Stomach smooth muscle (tissue), 2 donors: Measurements from ENCODE around the gene ACKR2.

Experiments used
- H3K27ac ChIP-seq: one replicate; pipeline ENCODE4 v1.7.0; 2013; ENCODE audit warnings: mild to moderate bottlenecking, low read length, inconsistent platforms
- H3K27me3 ChIP-seq, 2 donors: one replicate each; pipeline ENCODE4 v1.7.0; 2013; ENCODE audit warnings: low read length in 2 of 2; ENCODE audit not compliant: insufficient read depth in 2 of 2, control insufficient read depth in 1 of 2
- H3K36me3 ChIP-seq, 2 donors: one replicate each; pipeline ENCODE4 v1.7.0; 2013; ENCODE audit warnings: low read length in 2 of 2; ENCODE audit not compliant: control insufficient read depth in 2 of 2, insufficient read depth in 2 of 2
- H3K4me1 ChIP-seq: one replicate; pipeline ENCODE4 v1.7.0; 2013; ENCODE audit warnings: low read length; ENCODE audit not compliant: control insufficient read depth, insufficient read depth
- H3K4me3 ChIP-seq, 2 donors: one replicate each; pipeline ENCODE4 v1.7.0; 2013; ENCODE audit warnings: low read length in 2 of 2
- H3K9ac ChIP-seq, 2 donors: one replicate each; pipeline ENCODE4 v1.7.0; 2013; ENCODE audit warnings: low read length in 2 of 2, mild to moderate bottlenecking in 1 of 2
- H3K9me3 ChIP-seq, 2 donors: one replicate each; pipeline ENCODE4 v1.7.0; 2013; ENCODE audit warnings: low read length in 2 of 2; ENCODE audit not compliant: control insufficient read depth in 2 of 2
- donor health status: healthy.
- donor health status: Pancreatic carcinoma.

The ACKR2 gene

GRCh38 chr3:42864321-42864950, 55.2 kb downstream of the ACKR2 start:
- Histone ChIP-seq H3K9ac (no peak overlapping the region), H3K27me3 (no peaks in the 10 kb centered on the region), H3K36me3 (no peaks in the 10 kb centered on the region), H3K27ac (no peak overlapping the region), H3K4me1 (no peaks in the 10 kb centered on the region), H3K4me3 (no peak overlapping the region), H3K9me3 (no peaks in the 10 kb centered on the region)

- H3K4me3 ChIP-seq = no peak overlapping the region
- no peaks in the 10 kb centered on the region for H3K27me3 ChIP-seq
- H3K9ac ChIP-seq = no peak overlapping the region
- H3K9me3 ChIP-seq = no peaks in the 10 kb centered on the region
- no peaks in the 10 kb centered on the region for H3K36me3 ChIP-seq
- no peaks in the 10 kb centered on the region for H3K4me1 ChIP-seq
- no peak overlapping the region for H3K27ac ChIP-seq
Measured at GRCh38 chr3:42865256-42865655, 56.0 kb downstream of the ACKR2 start.

GRCh38 chr3:42867138-42867537, 57.9 kb downstream of the ACKR2 start:
- Histone ChIP-seq H3K36me3 (no peaks in the 10 kb centered on the region), H3K27me3 (no peaks in the 10 kb centered on the region), H3K4me3 (no peak overlapping the region), H3K9me3 (no peaks in the 10 kb centered on the region), H3K9ac (no peak overlapping the region), H3K4me1 (no peaks in the 10 kb centered on the region), H3K27ac (no peak overlapping the region)

GRCh38 chr3:42868841-42869240, 59.6 kb downstream of the ACKR2 start:
- Histone ChIP-seq H3K36me3 (no peaks in the 10 kb centered on the region), H3K27me3 (no peaks in the 10 kb centered on the region), H3K4me3 (no peak overlapping the region), H3K9me3 (no peaks in the 10 kb centered on the region), H3K9ac (no peak overlapping the region), H3K4me1 (no peaks in the 10 kb centered on the region), H3K27ac (no peak overlapping the region)

- Histone ChIP-seq H3K9ac (no peak overlapping the region), H3K4me3 (no peak overlapping the region), H3K36me3 (no peaks in the 10 kb centered on the region), H3K9me3 (no peaks in the 10 kb centered on the region), H3K27ac (no peak overlapping the region), H3K4me1 (no peaks in the 10 kb centered on the region), H3K27me3 (no peaks in the 10 kb centered on the region)
Measured at GRCh38 chr3:42871592-42872196, 62.4 kb downstream of the ACKR2 start.

- no peaks in the 10 kb centered on the region for H3K27me3 ChIP-seq
- no peak overlapping the region for H3K27ac ChIP-seq
- H3K4me1 ChIP-seq = no peaks in the 10 kb centered on the region
- H3K9me3 ChIP-seq = no peaks in the 10 kb centered on the region
- H3K36me3 ChIP-seq = no peaks in the 10 kb centered on the region
- H3K9ac ChIP-seq = no peak overlapping the region
- no peak overlapping the region for H3K4me3 ChIP-seq
Measured at GRCh38 chr3:42872718-42873117, 63.5 kb downstream of the ACKR2 start.

- H3K27me3 ChIP-seq = no peaks in the 10 kb centered on the region
- no peak overlapping the region for H3K27ac ChIP-seq
- no peaks in the 10 kb centered on the region for H3K9me3 ChIP-seq
- no peak overlapping the region for H3K9ac ChIP-seq
- H3K36me3 ChIP-seq = no peaks in the 10 kb centered on the region
- no peaks in the 10 kb centered on the region for H3K4me1 ChIP-seq
- no peak overlapping the region for H3K4me3 ChIP-seq
Measured at GRCh38 chr3:42873221-42873982, 64.2 kb downstream of the ACKR2 start.

- H3K27me3 ChIP-seq = no peaks in the 10 kb centered on the region
- no peak overlapping the region for H3K27ac ChIP-seq
- H3K9me3 ChIP-seq = no peaks in the 10 kb centered on the region
- H3K4me3 ChIP-seq = no peak overlapping the region
- no peak overlapping the region for H3K9ac ChIP-seq
- no peaks in the 10 kb centered on the region for H3K4me1 ChIP-seq
- no peaks in the 10 kb centered on the region for H3K36me3 ChIP-seq
Measured at GRCh38 chr3:42874749-42875148, 65.5 kb downstream of the ACKR2 start.

- no peaks in the 10 kb centered on the region for H3K36me3 ChIP-seq
- H3K27ac ChIP-seq = no peak within 1 kb of the TSS
- no peaks in the 10 kb centered on the region for H3K27me3 ChIP-seq
- no peak within 1 kb of the TSS for H3K9ac ChIP-seq
- peaks cover 3% of the 10 kb centered on the region for H3K4me1 ChIP-seq
- no peaks in the 10 kb centered on the region for H3K9me3 ChIP-seq
- H3K4me3 ChIP-seq = no peak within 1 kb of the TSS
Measured at GRCh38 chr3:42875325-42876151, 66.3 kb downstream of the ACKR2 start, which contains the start of gene CYP8B1. Gene CYP8B1, minus strand, starts transcription at chr3:42875879. Its CDS starts 63 bp downstream, at chr3:42875816.

GRCh38 chr3:42876401-42876800, 67.2 kb downstream of the ACKR2 start:
- no peak overlapping the region for H3K4me3 ChIP-seq
- H3K27me3 ChIP-seq = no peaks in the 10 kb centered on the region
- H3K27ac ChIP-seq = no peak overlapping the region
- no peaks in the 10 kb centered on the region for H3K9me3 ChIP-seq
- no peak overlapping the region for H3K9ac ChIP-seq
- H3K4me1 ChIP-seq = peaks cover 12% of the 10 kb centered on the region
- H3K36me3 ChIP-seq = no peaks in the 10 kb centered on the region
